Measurements from ENCODE around the gene SELENOF. TPM values are rescaled to one million over a fixed set of nuclear protein-coding genes. Genes with fewer than 3 reads are reported as not detected.

SELENOF gene
- 154 TPM for total RNA-seq

GRCh38 chr1:86913896-86914600, at the start of gene SELENOF:
Gene SELENOF, minus strand, starts transcription at chr1:86914126. Its CDS starts 15 bp downstream, at chr1:86914111.

GRCh38 chr1:86914601-86914997, 673 bp upstream of the SELENOF start, which contains the start of gene HS2ST1:
Gene HS2ST1, plus strand, starts transcription at chr1:86914635.

Other genes starting within 250 kb of the SELENOF start
- gene SH3GLB1, start 209.6 kb downstream of the SELENOF start, total RNA-seq, result 46.7 TPM
- 24.5 TPM for gene HS2ST1, start 509 bp upstream of the SELENOF start, total RNA-seq

Data from metanephros (tissue), 1 donor.